Mesendoderm (in vitro differentiated cells): ENCODE measurements around the gene RPS21.

Experiments used
- DNase-seq: peaks from one replicate; pipeline ENCODE4 v3.0.0; 2013
- H2AK5ac ChIP-seq: 2 replicates; pipeline ENCODE4 v1.6.1; 2013; ENCODE audit warnings: low read length, inconsistent platforms
- H2BK120ac ChIP-seq: 2 replicates; pipeline ENCODE4 v1.6.1; 2013; ENCODE audit warnings: low read depth, mild to moderate bottlenecking, low read length, moderate library complexity, mixed read lengths
- H2BK15ac ChIP-seq: replicated peaks from 2 replicates; pipeline ENCODE4 v1.6.1; 2013; ENCODE audit warnings: low read depth, mild to moderate bottlenecking, moderate library complexity
- H2BK5ac ChIP-seq: 2 replicates; pipeline ENCODE4 v1.6.1; 2013; ENCODE audit warnings: low read length, inconsistent platforms
- H3K18ac ChIP-seq: 2 replicates; pipeline ENCODE4 v1.6.1; 2013; ENCODE audit warnings: mild to moderate bottlenecking, low read length, mixed read lengths
- H3K23ac ChIP-seq: one replicate; pipeline ENCODE4 v1.6.1; 2013; ENCODE audit warnings: low read length
- H3K27ac ChIP-seq: 2 replicates; pipeline ENCODE4 v1.5.1; 2013; ENCODE audit warnings: low read depth, mild to moderate bottlenecking, inconsistent platforms, low read length, moderate library complexity
- H3K27me3 ChIP-seq: 2 replicates; pipeline ENCODE4 v1.6.1; 2013; ENCODE audit warnings: low read length, control low read depth, mild to moderate bottlenecking, inconsistent platforms; ENCODE audit not compliant: insufficient read depth, poor library complexity
- H3K36me3 ChIP-seq: 2 replicates; pipeline ENCODE4 v1.6.1; 2013; ENCODE audit warnings: low read length, inconsistent platforms; ENCODE audit not compliant: control insufficient read depth, insufficient read depth
- H3K4ac ChIP-seq: one replicate; pipeline ENCODE4 v1.6.1; 2013; ENCODE audit warnings: low read depth, mild to moderate bottlenecking, low read length, moderate library complexity
- H3K4me1 ChIP-seq: 2 replicates; pipeline ENCODE4 v1.6.1; 2013; ENCODE audit warnings: low read depth, low read length, inconsistent platforms; ENCODE audit not compliant: control insufficient read depth
- H3K4me2 ChIP-seq: 2 replicates; pipeline ENCODE4 v1.6.1; 2013; ENCODE audit warnings: low read length
- H3K4me3 ChIP-seq: 2 replicates; pipeline ENCODE4 v1.5.1; 2013; ENCODE audit warnings: mild to moderate bottlenecking, low read length
- H3K56ac ChIP-seq: one replicate; pipeline ENCODE4 v1.6.1; 2013; ENCODE audit warnings: low read length
- H3K79me1 ChIP-seq: 2 replicates; pipeline ENCODE4 v1.6.1; 2013; ENCODE audit warnings: low read length, inconsistent platforms
- H3K79me2 ChIP-seq: 2 replicates; pipeline ENCODE4 v1.6.1; 2013; ENCODE audit warnings: mild to moderate bottlenecking, low read length; ENCODE audit not compliant: control insufficient read depth, insufficient read depth
- H3K9ac ChIP-seq: 2 replicates; pipeline ENCODE4 v1.6.1; 2013; ENCODE audit warnings: low read length, inconsistent platforms
- H4K5ac ChIP-seq: one replicate; pipeline ENCODE4 v1.6.1; 2013; ENCODE audit warnings: low read length
- H4K8ac ChIP-seq: one replicate; pipeline ENCODE4 v1.6.1; 2013; ENCODE audit warnings: low read depth, mild to moderate bottlenecking, control low read depth, low read length, moderate library complexity
- WGBS: extraction: QIAGEN DNeasy Blood & Tissue Kit; methylation state at CpG from one replicate; pipeline ENCODE4 v1.1.7; 2013; ENCODE audit warnings: low lambda C conversion rate, missing lambda C conversion rate; ENCODE audit not compliant: insufficient coverage; ENCODE audit errors: extremely low coverage; 5-methylcytosine and 5-hydroxymethylcytosine counted together

The RPS21 gene

GRCh38 chr20:62405108-62405980 lies 18.4 kb downstream of the RPS21 start:
- no peak overlapping the region for H3K18ac ChIP-seq
- H3K79me2 ChIP-seq, result no peaks in the 10 kb centered on the region
- no peak overlapping the region for H4K8ac ChIP-seq
- no CpG with 5 or more reads among the region's 23 CpGs for WGBS
- no peak overlapping the region for H3K4ac ChIP-seq
- no peak overlapping the region for H2BK15ac ChIP-seq
- peaks cover 2% of the 10 kb centered on the region for H3K79me1 ChIP-seq
- no peak overlapping the region for H2BK5ac ChIP-seq
- no peaks in the 10 kb centered on the region for H3K27me3 ChIP-seq
- no peak overlapping the region for H3K4me3 ChIP-seq
- peaks cover 3% of the 10 kb centered on the region for H3K4me1 ChIP-seq
- no peaks in the 10 kb centered on the region for H3K36me3 ChIP-seq
- H3K27ac ChIP-seq, result no peak overlapping the region
- H2AK5ac ChIP-seq, result no peak overlapping the region
- no peak overlapping the region for H3K4me2 ChIP-seq
- H3K9ac ChIP-seq, result no peak overlapping the region
- H2BK120ac ChIP-seq, result no peak overlapping the region
- H3K23ac ChIP-seq, result no peak overlapping the region
- peak; percentile 69 for DNase-seq
- H4K5ac ChIP-seq, result no peak overlapping the region
- H3K56ac ChIP-seq, result no peak overlapping the region

- Histone ChIP-seq H3K27ac (no peak overlapping the region), H3K56ac (no peak overlapping the region), H3K18ac (no peak overlapping the region), H2BK5ac (no peak overlapping the region), H3K9ac (peak overlapping the region; percentile 74), H3K36me3 (no peaks in the 10 kb centered on the region), H4K8ac (no peak overlapping the region), H3K23ac (no peak overlapping the region), H3K4ac (no peak overlapping the region), H2BK120ac (no peak overlapping the region), H2AK5ac (no peak overlapping the region), H3K79me1 (peaks cover 2% of the 10 kb centered on the region), H2BK15ac (no peak overlapping the region), H3K4me1 (peaks cover 3% of the 10 kb centered on the region), H3K79me2 (no peaks in the 10 kb centered on the region), H3K4me2 (no peak overlapping the region), H4K5ac (no peak overlapping the region), H3K4me3 (no peak overlapping the region), H3K27me3 (no peaks in the 10 kb centered on the region)
- no CpG with 5 or more reads among the region's 10 CpGs for WGBS
- no peak for DNase-seq
Measured at GRCh38 chr20:62405981-62406513, 19.1 kb downstream of the RPS21 start.

GRCh38 chr20:62406635-62407176 lies 19.8 kb downstream of the RPS21 start:
- Histone ChIP-seq H3K27me3 (no peaks in the 10 kb centered on the region), H3K4me1 (peaks cover 3% of the 10 kb centered on the region), H4K5ac (no peak overlapping the region), H3K79me1 (peaks cover 2% of the 10 kb centered on the region), H3K18ac (peak overlapping the region; percentile 21), H3K27ac (no peak overlapping the region), H2BK15ac (no peak overlapping the region), H3K56ac (peak overlapping the region; percentile 83), H3K4me3 (peak overlapping the region; percentile 28), H2BK120ac (no peak overlapping the region), H4K8ac (no peak overlapping the region), H3K36me3 (no peaks in the 10 kb centered on the region), H3K23ac (peak overlapping the region; percentile 6), H3K4ac (no peak overlapping the region), H2AK5ac (no peak overlapping the region), H3K9ac (peak overlapping the region; percentile 74), H2BK5ac (no peak overlapping the region), H3K4me2 (peak overlapping the region; percentile 45), H3K79me2 (no peaks in the 10 kb centered on the region)
- DNase-seq, result no peak
- no CpG with 5 or more reads among the region's 42 CpGs for WGBS

- H2BK120ac ChIP-seq, result no peak within 1 kb of the TSS
- no CpG with 5 or more reads among the region's 73 CpGs for WGBS
Measured at GRCh38 chr20:62407221-62407992, 20.5 kb downstream of the RPS21 start, which contains the start of gene CABLES2. Gene CABLES2, minus strand, starts transcription at chr20:62407285. Its CDS starts 9 bp downstream, at chr20:62407276.

GRCh38 chr20:62408055-62408454 lies 21.2 kb downstream of the RPS21 start:
- no peak overlapping the region for H3K18ac ChIP-seq
- DNase-seq, result no peak
- no peak overlapping the region for H4K5ac ChIP-seq
- no peak overlapping the region for H3K9ac ChIP-seq
- no peak overlapping the region for H3K4me3 ChIP-seq
- H2BK5ac ChIP-seq, result no peak overlapping the region
- no peak overlapping the region for H3K4me2 ChIP-seq
- peaks cover 2% of the 10 kb centered on the region for H3K79me1 ChIP-seq
- no peak overlapping the region for H2AK5ac ChIP-seq
- no peak overlapping the region for H2BK15ac ChIP-seq
- H3K36me3 ChIP-seq, result no peaks in the 10 kb centered on the region
- no peak overlapping the region for H3K27ac ChIP-seq
- H2BK120ac ChIP-seq, result no peak overlapping the region
- no peak overlapping the region for H3K23ac ChIP-seq
- no CpG with 5 or more reads among the region's 15 CpGs for WGBS
- no peaks in the 10 kb centered on the region for H3K27me3 ChIP-seq
- no peak overlapping the region for H3K4ac ChIP-seq
- no peaks in the 10 kb centered on the region for H3K79me2 ChIP-seq
- H4K8ac ChIP-seq, result no peak overlapping the region
- peaks cover 3% of the 10 kb centered on the region for H3K4me1 ChIP-seq
- no peak overlapping the region for H3K56ac ChIP-seq

More at GRCh38 chr20:62407221-62407992, 20.5 kb downstream of the RPS21 start, which contains the start of gene CABLES2:
- DNase-seq, result peak; percentile 95
- peak within 1 kb of the TSS; percentile 67 for H3K4me2 ChIP-seq
- peak within 1 kb of the TSS; percentile 21 for H3K18ac ChIP-seq
- no peak within 1 kb of the TSS for H4K8ac ChIP-seq
- peak within 1 kb of the TSS; percentile 6 for H3K23ac ChIP-seq
- peak within 1 kb of the TSS; percentile 74 for H3K9ac ChIP-seq
- H3K36me3 ChIP-seq, result no peaks in the 10 kb centered on the region
- H3K27ac ChIP-seq, result no peak within 1 kb of the TSS
- H3K27me3 ChIP-seq, result no peaks in the 10 kb centered on the region
- H4K5ac ChIP-seq, result no peak within 1 kb of the TSS
- H2AK5ac ChIP-seq, result no peak within 1 kb of the TSS
- no peaks in the 10 kb centered on the region for H3K79me2 ChIP-seq
- H3K4me3 ChIP-seq, result peak within 1 kb of the TSS; percentile 28
- H2BK5ac ChIP-seq, result no peak within 1 kb of the TSS
- no peak within 1 kb of the TSS for H2BK15ac ChIP-seq
- peak within 1 kb of the TSS; percentile 83 for H3K56ac ChIP-seq
- H3K4ac ChIP-seq, result no peak within 1 kb of the TSS
- H3K4me1 ChIP-seq, result peaks cover 3% of the 10 kb centered on the region
- H3K79me1 ChIP-seq, result peaks cover 2% of the 10 kb centered on the region
